ENCODE results near the gene THSD7B. TPM values are rescaled to one million over a fixed set of nuclear protein-coding genes. Genes with fewer than 3 reads are reported as not detected.

The THSD7B gene
- total RNA-seq, 1 donor from 2014 or later = not detected

DNA sequence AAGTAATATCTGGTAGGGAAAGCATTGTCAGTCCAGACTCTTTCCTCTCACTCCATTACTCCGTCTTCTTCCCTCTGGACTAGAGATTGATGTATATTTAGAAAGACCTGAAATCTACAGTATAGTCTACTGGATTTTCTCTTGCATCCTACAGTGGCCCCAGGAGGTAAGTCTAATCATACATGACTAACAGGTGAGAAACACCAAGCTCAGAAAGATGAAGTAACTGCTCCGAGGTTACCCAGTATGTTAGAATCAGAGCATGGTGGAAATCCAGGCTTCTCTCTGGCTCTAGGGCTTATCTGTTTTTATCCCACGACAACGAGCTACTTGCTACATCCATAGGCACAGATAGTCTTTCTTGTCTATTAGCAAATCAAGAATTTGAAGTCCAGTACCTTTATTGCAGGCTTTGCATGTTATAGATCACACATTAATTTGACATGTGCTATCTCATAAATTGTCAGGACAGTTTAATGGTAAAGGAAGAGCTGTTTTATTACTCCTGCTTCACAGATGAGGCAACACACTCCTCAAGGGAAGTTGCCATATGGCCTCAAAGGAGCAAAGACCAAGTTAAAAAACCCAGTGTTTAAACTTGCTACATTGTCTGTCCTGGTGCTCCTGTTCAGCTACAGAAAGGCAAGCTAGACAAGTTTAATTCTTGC is 484.3 kb downstream of the THSD7B start:
- Mint-ChIP-seq H3K4me3 (no peak overlapping the region), H3K27ac (no peak overlapping the region), H3K9me3 (no peaks in the 10 kb centered on the region), H3K36me3 (ENCODE audit: low read depth) (no peaks in the 10 kb centered on the region), H3K4me1 (no peaks in the 10 kb centered on the region), H3K27me3 (no peaks in the 10 kb centered on the region)
- ATAC-seq (ENCODE audit: low read depth) (no peak), DNase-seq (no peak)
- ChIA-PET CTCF (no interaction called here), POLR2A (no interaction called here)
- TF ChIP-seq, protein P1, sequence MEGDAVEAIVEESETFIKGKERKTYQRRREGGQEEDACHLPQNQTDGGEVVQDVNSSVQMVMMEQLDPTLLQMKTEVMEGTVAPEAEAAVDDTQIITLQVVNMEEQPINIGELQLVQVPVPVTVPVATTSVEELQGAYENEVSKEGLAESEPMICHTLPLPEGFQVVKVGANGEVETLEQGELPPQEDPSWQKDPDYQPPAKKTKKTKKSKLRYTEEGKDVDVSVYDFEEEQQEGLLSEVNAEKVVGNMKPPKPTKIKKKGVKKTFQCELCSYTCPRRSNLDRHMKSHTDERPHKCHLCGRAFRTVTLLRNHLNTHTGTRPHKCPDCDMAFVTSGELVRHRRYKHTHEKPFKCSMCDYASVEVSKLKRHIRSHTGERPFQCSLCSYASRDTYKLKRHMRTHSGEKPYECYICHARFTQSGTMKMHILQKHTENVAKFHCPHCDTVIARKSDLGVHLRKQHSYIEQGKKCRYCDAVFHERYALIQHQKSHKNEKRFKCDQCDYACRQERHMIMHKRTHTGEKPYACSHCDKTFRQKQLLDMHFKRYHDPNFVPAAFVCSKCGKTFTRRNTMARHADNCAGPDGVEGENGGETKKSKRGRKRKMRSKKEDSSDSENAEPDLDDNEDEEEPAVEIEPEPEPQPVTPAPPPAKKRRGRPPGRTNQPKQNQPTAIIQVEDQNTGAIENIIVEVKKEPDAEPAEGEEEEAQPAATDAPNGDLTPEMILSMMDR (IDR thresholded peaks at IDR 0.05) = no peak
- intact Hi-C loops (cut with micrococcal nuclease) = no loop called here

- H3K9me3 Mint-ChIP-seq = no peaks in the 10 kb centered on the region
- H3K4me1 Mint-ChIP-seq = no peaks in the 10 kb centered on the region
- H3K27me3 Mint-ChIP-seq = no peaks in the 10 kb centered on the region
- TF ChIP-seq, protein P1 (IDR thresholded peaks at IDR 0.05) = no peak
- intact Hi-C loops (cut with micrococcal nuclease) = no loop called here
- ChIA-PET POLR2A (no interaction called here), CTCF (no interaction called here)
- no peaks in the 10 kb centered on the region for H3K36me3 Mint-ChIP-seq (ENCODE audit: low read depth)
- no peak overlapping the region for H3K4me3 Mint-ChIP-seq
- H3K27ac Mint-ChIP-seq = no peak overlapping the region
- ATAC-seq (ENCODE audit: low read depth) (no peak), DNase-seq (no peak)
These were observed 485.1 kb downstream of the THSD7B start for GRCh38 chr2:137250401-137250800.

DNA sequence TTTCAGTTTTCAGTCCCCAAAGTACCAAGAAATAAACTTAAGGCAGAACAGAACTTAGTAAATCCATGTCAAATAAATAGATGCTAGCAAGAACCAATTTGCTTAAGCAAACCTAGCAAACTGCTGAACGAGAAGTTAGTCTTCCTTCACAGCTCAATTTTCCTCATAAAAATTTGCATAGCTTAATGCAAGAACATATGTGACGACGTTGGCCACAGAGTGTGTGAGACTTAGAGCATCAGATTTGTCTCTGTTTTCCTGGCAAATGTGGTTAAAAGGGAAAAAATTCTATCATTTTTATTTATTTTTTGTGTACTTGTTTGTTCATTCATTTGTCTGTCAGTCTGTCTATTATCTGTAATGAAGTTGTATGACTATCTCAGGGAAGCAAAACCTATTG is 485.7 kb downstream of the THSD7B start:
- Mint-ChIP-seq H3K9me3 (no peaks in the 10 kb centered on the region), H3K36me3 (ENCODE audit: low read depth) (no peaks in the 10 kb centered on the region), H3K4me3 (no peak overlapping the region), H3K27ac (no peak overlapping the region), H3K27me3 (no peaks in the 10 kb centered on the region), H3K4me1 (no peaks in the 10 kb centered on the region)
- ATAC-seq (ENCODE audit: low read depth) (no peak), DNase-seq (no peak)
- ChIA-PET POLR2A (no interaction called here), CTCF (no interaction called here)
- TF ChIP-seq, protein P1 (IDR thresholded peaks at IDR 0.05) = no peak
- intact Hi-C loops (cut with micrococcal nuclease) = no loop called here

GRCh38 chr2:137252934-137253333 is 487.6 kb downstream of the THSD7B start:
- no peaks in the 10 kb centered on the region for H3K36me3 Mint-ChIP-seq (ENCODE audit: low read depth)
- no peak overlapping the region for H3K27ac Mint-ChIP-seq
- ATAC-seq (ENCODE audit: low read depth) (no peak), DNase-seq (no peak)
- ChIA-PET CTCF (no interaction called here), POLR2A (no interaction called here)
- H3K9me3 Mint-ChIP-seq = no peaks in the 10 kb centered on the region
- no peaks in the 10 kb centered on the region for H3K4me1 Mint-ChIP-seq
- intact Hi-C loops (cut with micrococcal nuclease) = no loop called here
- TF ChIP-seq, protein P1 (IDR thresholded peaks at IDR 0.05) = no peak
- no peak overlapping the region for H3K4me3 Mint-ChIP-seq
- H3K27me3 Mint-ChIP-seq = no peaks in the 10 kb centered on the region

DNA sequence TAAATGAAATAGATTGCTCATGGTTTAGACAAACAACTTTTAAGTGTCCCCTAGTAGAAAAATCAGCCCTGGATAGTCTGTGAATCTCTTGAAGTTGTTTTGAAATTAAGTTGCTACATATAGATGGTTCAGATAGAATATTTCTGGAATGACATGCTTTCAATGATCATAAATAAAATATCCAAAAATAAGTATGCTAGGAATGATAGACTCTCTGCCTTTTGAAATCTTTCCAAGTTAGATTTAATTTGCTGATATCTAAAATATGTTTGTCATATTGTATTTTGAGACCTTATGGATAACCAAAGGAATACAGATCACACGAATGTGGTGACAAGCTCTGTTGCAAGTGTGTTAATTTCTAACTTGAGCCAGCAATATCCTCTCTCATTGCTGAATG is 488.7 kb downstream of the THSD7B start:
- H3K4me1 Mint-ChIP-seq = no peaks in the 10 kb centered on the region
- no peak for DNase-seq
- TF ChIP-seq, protein P1 (IDR thresholded peaks at IDR 0.05) = no peak
- H3K4me3 Mint-ChIP-seq = no peak overlapping the region
- no peak for ATAC-seq (ENCODE audit: low read depth)
- intact Hi-C loops (cut with micrococcal nuclease) = no loop called here
- H3K9me3 Mint-ChIP-seq = peaks cover 2% of the 10 kb centered on the region
- H3K36me3 Mint-ChIP-seq (ENCODE audit: low read depth) = no peaks in the 10 kb centered on the region
- H3K27ac Mint-ChIP-seq = no peak overlapping the region
- ChIA-PET CTCF (no interaction called here), POLR2A (no interaction called here)
- no peaks in the 10 kb centered on the region for H3K27me3 Mint-ChIP-seq
